K562 (cell line): ENCODE measurements around the gene UNC13C. TPM values are rescaled to one million over a fixed set of nuclear protein-coding genes. Genes with fewer than 3 reads are reported as not detected.

Experiments used
- ATAC-seq: fragments of 200-7000 bp; cut with Tn5 transposase; 3 replicates; pipeline ENCODE4 v1.9.1; 2020; ENCODE audit warnings: moderate library complexity
- BruUV-seq: library from RNA; stranded (reverse); fragments of 400-500 nt; replicated peaks from 2 replicates; lab custom pipeline; 2021; lab: Mats Ljungman, UMichigan
- CTCF ChIA-PET: fragments of 300-600 bp; formaldehyde crosslinking; extraction: SDS; loops from one replicate; lab custom pipeline; 2021; ENCODE audit warnings: low intra/inter-chr PET ratio; lab: Yijun Ruan, JAX
- POLR2A ChIA-PET: fragments of 300-600, 350-650 bp; sonication (Branson Sonifier 250); formaldehyde crosslinking; extraction: SDS; loops from one replicate; lab custom pipeline; 2021; ENCODE audit warnings: antibody characterized with exemption, inconsistent platforms; lab: Yijun Ruan, JAX
- DNase-seq, 4 experiments: peaks; one replicate each; pipeline versions ENCODE4 v3.0.0 to v3.0.0-alpha.2; 2011 to 2018; ENCODE audit warnings: low spot score in 3 of 4, mixed read lengths in 3 of 4; ENCODE audit errors: extremely low read depth in 1 of 4
- FAIRE-seq: peaks from 2 replicates; lab custom pipeline; 2011; peaks lifted over from hg19 to GRCh38; lab: Jason Lieb, UNC
- H2AFZ ChIP-seq: 2 replicates; pipeline ENCODE4 v1.6.0; 2011; ENCODE audit warnings: low read depth, low read length, control low read depth, inconsistent platforms
- H3K27ac ChIP-seq: fragments of 200-600 bp; 3 replicates; pipeline ENCODE4 v1.8.0; 2011; ENCODE audit warnings: low read depth, mild to moderate bottlenecking, control low read depth, inconsistent platforms, low read length, moderate library complexity, mixed read lengths; ENCODE audit errors: extremely low read depth
- H3K27me3 ChIP-seq, 2 experiments: fragments of 300-600 bp in 1 of 2; 2 replicates in 1 of 2; 3 replicates in 1 of 2; pipeline versions ENCODE4 v1.6.0 to v1.8.0; 2011; ENCODE audit warnings: inconsistent platforms in 2 of 2, low read length in 2 of 2, mild to moderate bottlenecking in 1 of 2, mixed read lengths in 1 of 2, moderate library complexity in 1 of 2; ENCODE audit not compliant: control insufficient read depth in 2 of 2, insufficient read depth in 2 of 2
- H3K36me3 ChIP-seq: fragments of 300-600 bp; 3 replicates; pipeline ENCODE4 v1.8.0; 2011; ENCODE audit warnings: mild to moderate bottlenecking, low read length, inconsistent platforms; ENCODE audit not compliant: control insufficient read depth, insufficient read depth
- H3K4me1 ChIP-seq, 2 experiments: fragments of 200-600 bp in 1 of 2; replicated peaks in 1 of 2; 2 replicates in 1 of 2; 3 replicates in 1 of 2; pipeline versions ENCODE4 v1.5.1 to v1.8.0; 2011; ENCODE audit warnings: inconsistent platforms in 2 of 2, low read length in 2 of 2, mild to moderate bottlenecking in 1 of 2, mixed read lengths in 1 of 2, moderate library complexity in 1 of 2; ENCODE audit not compliant: control insufficient read depth in 2 of 2, insufficient read depth in 2 of 2
- H3K4me2 ChIP-seq: 2 replicates; pipeline ENCODE4 v1.6.1; 2011; ENCODE audit warnings: low read length, control low read depth, inconsistent platforms, mixed read lengths; ENCODE audit not compliant: insufficient read depth
- H3K4me3 ChIP-seq: fragments of 200-600 bp; sonication (generic), shearing (Covaris generic); 2 replicates; pipeline ENCODE4 v1.5.1; 2016; ENCODE audit warnings: control low read depth, inconsistent platforms
- H3K79me2 ChIP-seq: fragments of 200-600 bp; 3 replicates; pipeline ENCODE4 v1.8.0; 2011; ENCODE audit warnings: low read length, inconsistent platforms; ENCODE audit not compliant: control insufficient read depth, insufficient read depth
- H3K9ac ChIP-seq, 2 experiments: 2 replicates each; pipeline versions ENCODE4 v1.6.0 to v1.6.1; 2011; ENCODE audit warnings: low read depth in 2 of 2, low read length in 2 of 2, control low read depth in 1 of 2, inconsistent platforms in 1 of 2, mild to moderate bottlenecking in 1 of 2, mixed read lengths in 1 of 2; ENCODE audit not compliant: insufficient read depth in 1 of 2
- H3K9me1 ChIP-seq: one replicate; pipeline ENCODE4 v1.6.0; 2011; ENCODE audit warnings: inconsistent platforms, mild to moderate bottlenecking, low read length, moderate library complexity; ENCODE audit not compliant: control insufficient read depth, insufficient read depth
- H3K9me3 ChIP-seq: replicated peaks from 2 replicates; pipeline ENCODE4 v1.5.1; 2011; ENCODE audit warnings: low read depth, low read length, inconsistent platforms; ENCODE audit not compliant: control insufficient read depth, insufficient read depth
- H4K20me1 ChIP-seq: replicated peaks from 2 replicates; pipeline ENCODE4 v1.6.1; 2011; ENCODE audit warnings: low read length, inconsistent platforms, mixed read lengths; ENCODE audit not compliant: control insufficient read depth, insufficient read depth
- ASH1L ChIP-seq: fragments of 450-650 bp; IDR thresholded peaks from 2 replicates; pipeline ENCODE4 v1.6.1; 2018; ENCODE audit warnings: borderline replicate concordance, mild to moderate bottlenecking, low read depth; ENCODE audit not compliant: partially characterized antibody
- BRD9 ChIP-seq: fragments of 450-650 bp; IDR thresholded peaks from 2 replicates; pipeline ENCODE4 v1.6.1; 2018; ENCODE audit warnings: low read depth; ENCODE audit not compliant: partially characterized antibody
- CLOCK ChIP-seq: fragments of 250-450 bp; sonication (Bioruptor Pico); IDR thresholded peaks from 2 replicates; pipeline ENCODE4 v1.4.0; 2020; ENCODE audit warnings: mild to moderate bottlenecking, moderate library complexity, borderline replicate concordance
- KLF1 ChIP-seq: fragments of 450-650 bp; IDR thresholded peaks from 2 replicates; pipeline ENCODE4 v1.6.1; 2016; ENCODE audit warnings: missing genetic modification characterization, missing compliant biosample characterization
- PBX2 ChIP-seq, 2 experiments: IDR thresholded peaks in 1 of 2; conservative IDR thresholded peaks in 1 of 2; 2 replicates each; pipeline ENCODE4 v1.6.1; 2016; ENCODE audit warnings: low read depth in 2 of 2, mild to moderate bottlenecking in 1 of 2, missing compliant biosample characterization in 1 of 2, missing genetic modification characterization in 1 of 2, moderate library complexity in 1 of 2
- RNF219 ChIP-seq: fragments of 250-450 bp; sonication (Bioruptor Pico); IDR thresholded peaks from 2 replicates; pipeline ENCODE4 v1.5.0; 2022; ENCODE audit warnings: mild to moderate bottlenecking
- SFPQ ChIP-seq: fragments of 200-400 bp; formaldehyde crosslinking; IDR thresholded peaks from 2 replicates; pipeline ENCODE4 v1.6.1; 2017; ENCODE audit warnings: mild to moderate bottlenecking, low read depth, low read length, moderate library complexity
- SP1 ChIP-seq: sonication (generic); formaldehyde crosslinking; IDR thresholded peaks from 2 replicates; pipeline ENCODE4 v1.8.1; 2022; ENCODE audit warnings: mild to moderate bottlenecking, missing genetic modification reagents
- ZNF644 ChIP-seq: fragments of 200-800 bp; sonication (Bioruptor generic); IDR thresholded peaks from 2 replicates; pipeline ENCODE4 v1.6.1; 2016; ENCODE audit warnings: low read depth, missing genetic modification characterization, missing compliant biosample characterization
- WGBS: fragments of 100-300 bp; shearing (Covaris generic); methylation state at CpG from one replicate; pipeline ENCODE4 v1.1.6; 2016; ENCODE audit warnings: low coverage, mixed read lengths; ENCODE audit not compliant: insufficient coverage; ENCODE audit errors: missing lambda C conversion rate; 5-methylcytosine and 5-hydroxymethylcytosine counted together
- in situ Hi-C: fragments of 300-500 bp; cut with MboI; formaldehyde crosslinking; loops from 4 replicates; pipeline ENCODE4 v1.15.0; 2018; ENCODE audit warnings: inconsistent platforms, mixed read lengths
- intact Hi-C: fragments of 100-400 bp; cut with micrococcal nuclease; formaldehyde crosslinking; loops from 2 replicates; pipeline ENCODE4 v1.14.2; 2022
- polyA plus RNA-seq, 8 experiments: library from polyadenylated mRNA; depleted of rRNA in 4 of 8; stranded (reverse) in 5 of 8; unstranded in 3 of 8; fragments of >200 nt; fragmentation: Nextera tagmentation in 2 of 8; fragmentation: Illumina TruSeq in 1 of 8; extraction: Ambion mirVana in 2 of 8; extraction: Trizol in 1 of 8; gene quantifications; 2 replicates each; pipeline versions ENCODE4 v1.2.1 to v1.2.3, GENCODE V29; 2011 to 2014; ENCODE audit warnings: inconsistent platforms in 1 of 8, missing spikeins in 1 of 8
- total RNA-seq, 7 experiments: library from RNA; depleted of rRNA in 6 of 7; stranded (reverse); fragments of >200 nt in 6 of 7; fragmentation: Illumina TruSeq in 2 of 7; extraction: Trizol in 2 of 7; gene quantifications; 2 replicates each; pipeline versions ENCODE4 v1.2.1 to v1.2.3, GENCODE V29; 2011 to 2021; ENCODE audit warnings: low replicate concordance in 1 of 7

UNC13C gene
- total and polyA plus RNA-seq, 9 of the 15 experiments (the other 6 are each of a cell fraction or from before 2014, with no cell fraction given): not detected

- in situ Hi-C loops: no loop called here
- H3K27ac ChIP-seq: no peak overlapping the region
- H3K4me2 ChIP-seq: no peak overlapping the region
- no peak for DNase-seq
- no peak overlapping the region for H3K9ac ChIP-seq
- no peak overlapping the region for H3K4me3 ChIP-seq
- H3K36me3 ChIP-seq: no peaks in the 10 kb centered on the region
- no peaks in the 10 kb centered on the region for H3K27me3 ChIP-seq
- H3K9me3 ChIP-seq: no peaks in the 10 kb centered on the region
- no TSS peak for BruUV-seq
- CTCF ChIA-PET: no interaction called here
- H3K79me2 ChIP-seq: no peaks in the 10 kb centered on the region
- ATAC-seq: no peak
- intact Hi-C loops: no loop called here
- H3K4me1 ChIP-seq: no peaks in the 10 kb centered on the region
- FAIRE-seq: no peak
- TF ChIP-seq SFPQ: no peak
- TF ChIP-seq PBX2 (CRISPR knock-in tag; IDR thresholded peaks at IDR 0.05; ENCODE audit: low read depth): no peak
- TF ChIP-seq PBX2 (tag; conservative IDR thresholded peaks at IDR 0.05; ENCODE audit: low read depth): no peak
- no peak for TF ChIP-seq KLF1 (tag)
- no peak for TF ChIP-seq RNF219
- no peak for TF ChIP-seq ASH1L
- no peak for TF ChIP-seq CLOCK (CRISPR knock-in tag)
- no peak for TF ChIP-seq SP1 (CRISPR knock-in tag)
- TF ChIP-seq BRD9: no peak
- no peak for TF ChIP-seq ZNF644 (tag)
- H3K9me1 ChIP-seq: no peaks in the 10 kb centered on the region
- no peak overlapping the region for H2AFZ ChIP-seq
- H4K20me1 ChIP-seq: no peaks in the 10 kb centered on the region
- POLR2A ChIA-PET: no interaction called here
- 0% methylated on average over 2 of the region's 2 CpGs for WGBS
Observed at GRCh38 chr15:54127574-54127973, 149.3 kb downstream of the UNC13C start.
